Peyer's patch (tissue), 4 donors: Measurements from ENCODE around the gene DGKE.

Experiments
- CTCF ChIP-seq, 6 experiments: fragments of 450-650 bp in 4 of 6; fragments of 200-600 bp in 2 of 6; sonication (generic) in 1 of 6; IDR thresholded peaks; one replicate each; pipeline ENCODE4 v1.5.1; 2017 to 2019; ENCODE audit warnings: antibody characterized with exemption in 6 of 6, mild to moderate bottlenecking in 3 of 6, moderate library complexity in 1 of 6
- POLR2A ChIP-seq, 2 donors: fragments of 450-650 bp; IDR thresholded peaks; one replicate each; pipeline ENCODE4 v1.5.1; 2017; ENCODE audit warnings: antibody characterized with exemption in 2 of 2, mild to moderate bottlenecking in 2 of 2, moderate library complexity in 2 of 2

GRCh38 chr17:56845934-56846333, 12.0 kb downstream of the DGKE start:
- TF ChIP-seq CTCF (IDR thresholded peaks at IDR 0.05) (no peak), POLR2A (IDR thresholded peaks at IDR 0.05) (no peak)
